Fibroblast of lung (primary cell): Measurements from ENCODE around the gene SNX2. TPM values are rescaled to one million over a fixed set of nuclear protein-coding genes. Genes with fewer than 3 reads are reported as not detected.
A peak's percentile ranks its signal among the peaks of the same experiment; 100 is the strongest.

Source experiments
- DNase-seq, 2 donors: peaks; one replicate each; pipeline versions ENCODE4 v3.0.0 to v3.0.0-alpha.2; 2010; ENCODE audit warnings: low read depth in 2 of 2
- H2AFZ ChIP-seq: 2 replicates; pipeline ENCODE4 v1.5.1; 2012; ENCODE audit warnings: low read length, control low read depth, inconsistent platforms
- H3K27ac ChIP-seq: 2 replicates; pipeline ENCODE4 v1.5.1; 2011; ENCODE audit warnings: low read length, control low read depth; ENCODE audit not compliant: insufficient read depth
- H3K27me3 ChIP-seq: 2 replicates; pipeline ENCODE4 v1.5.1; 2011; ENCODE audit warnings: mild to moderate bottlenecking, low read length; ENCODE audit not compliant: control insufficient read depth, insufficient read depth
- H3K36me3 ChIP-seq: 2 replicates; pipeline ENCODE4 v1.5.1; 2011; ENCODE audit warnings: low read length; ENCODE audit not compliant: control insufficient read depth, insufficient read depth
- H3K4me1 ChIP-seq: 2 replicates; pipeline ENCODE4 v1.5.1; 2011; ENCODE audit warnings: low read length; ENCODE audit not compliant: control insufficient read depth, insufficient read depth; ENCODE audit errors: extremely low read depth
- H3K4me2 ChIP-seq: 2 replicates; pipeline ENCODE4 v1.5.1; 2011; ENCODE audit warnings: low read length, control low read depth; ENCODE audit not compliant: insufficient read depth; ENCODE audit errors: extremely low read depth
- H3K4me3 ChIP-seq, 4 experiments: fragments of 200-600 bp in 1 of 4; sonication (generic) in 1 of 4; replicated peaks in 1 of 4; 2 replicates each; pipeline ENCODE4 v1.5.1; 2011 to 2016; ENCODE audit warnings: low read length in 4 of 4, low read depth in 3 of 4, mild to moderate bottlenecking in 3 of 4, control low read depth in 2 of 4, inconsistent platforms in 1 of 4, mixed read lengths in 1 of 4; ENCODE audit not compliant: insufficient read depth in 1 of 4; ENCODE audit errors: control extremely low read depth in 1 of 4
- H3K79me2 ChIP-seq: 2 replicates; pipeline ENCODE4 v1.5.1; 2012; ENCODE audit warnings: mild to moderate bottlenecking, low read length, inconsistent platforms; ENCODE audit not compliant: control insufficient read depth, insufficient read depth
- H3K9ac ChIP-seq: 2 replicates; pipeline ENCODE4 v1.5.1; 2011; ENCODE audit warnings: mild to moderate bottlenecking, low read length, control low read depth; ENCODE audit not compliant: insufficient read depth
- H3K9me3 ChIP-seq: 2 replicates; pipeline ENCODE4 v1.5.1; 2012; ENCODE audit warnings: low read depth, low read length; ENCODE audit not compliant: control insufficient read depth, insufficient read depth
- H4K20me1 ChIP-seq: 2 replicates; pipeline ENCODE4 v1.5.1; 2011; ENCODE audit warnings: low read length; ENCODE audit not compliant: control insufficient read depth, insufficient read depth; ENCODE audit errors: extremely low read depth
- EZH2 ChIP-seq: IDR thresholded peaks from 2 replicates; pipeline ENCODE4 v1.5.1; 2012; ENCODE audit warnings: low read length, control low read depth, mild to moderate bottlenecking; ENCODE audit errors: missing control alignments
- polyA plus RNA-seq, 2 donors: library from polyadenylated mRNA; depleted of rRNA in 1 of 2; stranded (reverse) in 1 of 2; unstranded in 1 of 2; fragments of >200 nt; gene quantifications; 2 replicates each; pipeline ENCODE4 v1.2.1, GENCODE V29; 2011 to 2012; ENCODE audit warnings: missing spikeins in 1 of 2
- total RNA-seq: library from RNA; depleted of rRNA; stranded (reverse); fragments of >200 nt; gene quantifications from 2 replicates; pipeline ENCODE4 v1.2.1, GENCODE V29; 2014
- TF ChIP-seq, protein P1 (sequence below), 2 donors: IDR thresholded peaks in 1 of 2; conservative IDR thresholded peaks in 1 of 2; 1 replicate in 1 of 2; 2 replicates in 1 of 2; pipeline ENCODE4 v1.5.1; 2011 to 2012; ENCODE audit warnings: low read length in 2 of 2, control low read depth in 1 of 2, inconsistent platforms in 1 of 2, low read depth in 1 of 2, mild to moderate bottlenecking in 1 of 2

The SNX2 gene
- total and polyA plus RNA-seq, 2 donors (not counting 1 experiment from before 2014, with no cell fraction given), result 73.5 to 123 TPM

DNA sequence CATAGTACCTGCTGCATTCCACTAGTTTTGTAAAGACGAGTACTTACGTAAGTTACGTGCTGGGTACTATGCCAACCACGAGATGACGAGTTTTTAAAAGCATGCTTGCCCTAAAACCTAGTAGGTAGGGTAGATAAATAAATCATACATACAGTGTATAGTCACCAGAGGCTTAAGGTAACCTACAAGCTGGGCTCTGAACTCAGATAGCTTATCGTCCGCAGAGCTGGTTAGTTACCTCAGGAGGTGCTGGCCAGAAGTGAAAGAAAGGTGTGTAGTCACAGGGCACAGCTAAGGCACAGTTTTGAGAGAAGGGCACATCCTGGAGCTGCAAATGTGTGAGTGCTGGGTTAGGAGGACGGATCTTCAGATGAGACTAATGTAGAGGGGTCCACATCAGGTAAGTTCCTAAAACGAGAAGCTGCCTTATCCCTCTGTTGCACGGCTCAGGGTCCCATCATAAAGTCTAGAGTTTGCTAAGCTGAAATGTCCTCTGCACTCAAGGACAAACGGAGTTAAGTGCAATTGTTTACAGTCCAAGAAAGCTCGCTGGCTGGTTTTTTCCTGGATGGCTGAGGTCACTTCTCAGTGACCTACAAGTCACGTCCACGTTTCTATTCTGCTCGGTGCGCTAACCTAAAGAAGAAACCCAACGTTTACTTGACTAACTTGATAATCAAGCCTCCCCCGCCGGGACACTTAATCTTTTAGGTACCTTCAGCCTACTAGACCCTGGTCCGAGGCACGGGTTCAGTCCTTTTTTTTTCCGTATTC lies 69.4 kb downstream of the SNX2 start:
- peak overlapping the region; percentile 62 for H3K27ac ChIP-seq

DNA sequence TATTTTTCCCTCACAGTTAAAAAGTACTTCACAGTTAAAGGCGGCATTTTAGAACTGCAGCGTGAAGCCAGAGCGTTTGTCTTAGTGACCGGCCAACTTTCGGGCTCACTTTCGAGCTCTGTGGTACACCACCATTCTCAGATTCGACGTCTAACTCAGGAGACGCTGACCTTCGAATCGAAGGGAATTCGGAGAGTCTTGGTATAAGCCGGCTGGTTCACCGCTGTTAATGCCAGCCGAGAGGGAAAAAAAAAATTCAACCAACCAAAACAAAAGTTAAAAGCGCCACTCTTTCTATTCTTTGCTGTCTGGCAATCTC lies 70.0 kb downstream of the SNX2 start:
- peak overlapping the region; percentile 79 for H3K4me2 ChIP-seq
- H2AFZ ChIP-seq, result peak overlapping the region; percentile 20
- H3K4me3 ChIP-seq, result peak overlapping the region; percentile 71 to 89 (median 80)
- H3K36me3 ChIP-seq, result no peaks in the 10 kb centered on the region
- H3K9ac ChIP-seq, result peak overlapping the region; percentile 83
- no peaks in the 10 kb centered on the region for H4K20me1 ChIP-seq
- TF ChIP-seq, protein P1, sequence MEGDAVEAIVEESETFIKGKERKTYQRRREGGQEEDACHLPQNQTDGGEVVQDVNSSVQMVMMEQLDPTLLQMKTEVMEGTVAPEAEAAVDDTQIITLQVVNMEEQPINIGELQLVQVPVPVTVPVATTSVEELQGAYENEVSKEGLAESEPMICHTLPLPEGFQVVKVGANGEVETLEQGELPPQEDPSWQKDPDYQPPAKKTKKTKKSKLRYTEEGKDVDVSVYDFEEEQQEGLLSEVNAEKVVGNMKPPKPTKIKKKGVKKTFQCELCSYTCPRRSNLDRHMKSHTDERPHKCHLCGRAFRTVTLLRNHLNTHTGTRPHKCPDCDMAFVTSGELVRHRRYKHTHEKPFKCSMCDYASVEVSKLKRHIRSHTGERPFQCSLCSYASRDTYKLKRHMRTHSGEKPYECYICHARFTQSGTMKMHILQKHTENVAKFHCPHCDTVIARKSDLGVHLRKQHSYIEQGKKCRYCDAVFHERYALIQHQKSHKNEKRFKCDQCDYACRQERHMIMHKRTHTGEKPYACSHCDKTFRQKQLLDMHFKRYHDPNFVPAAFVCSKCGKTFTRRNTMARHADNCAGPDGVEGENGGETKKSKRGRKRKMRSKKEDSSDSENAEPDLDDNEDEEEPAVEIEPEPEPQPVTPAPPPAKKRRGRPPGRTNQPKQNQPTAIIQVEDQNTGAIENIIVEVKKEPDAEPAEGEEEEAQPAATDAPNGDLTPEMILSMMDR (conservative IDR thresholded peaks at IDR 0.05 in 1 of 2, IDR thresholded peaks at IDR 0.05 in 1 of 2; ENCODE audit: low read depth in 1 of 2, low read length in 2 of 2), result no peak
- no peak for TF ChIP-seq EZH2
- H3K79me2 ChIP-seq, result peaks cover 1% of the 10 kb centered on the region
- H3K27me3 ChIP-seq, result no peaks in the 10 kb centered on the region
- peaks cover 8% of the 10 kb centered on the region for H3K4me1 ChIP-seq
- peak overlapping the region; percentile 62 for H3K27ac ChIP-seq
- DNase-seq, result no peak
- no peaks in the 10 kb centered on the region for H3K9me3 ChIP-seq

More for the DNA sequence above, 69.4 kb downstream of the SNX2 start:
- peak in 1 of 2 donors; percentile 23 for DNase-seq
- peak overlapping the region; percentile 20 for H2AFZ ChIP-seq
- no peaks in the 10 kb centered on the region for H3K9me3 ChIP-seq
- H3K4me1 ChIP-seq, result peaks cover 8% of the 10 kb centered on the region
- H3K4me2 ChIP-seq, result peak overlapping the region; percentile 79
- no peaks in the 10 kb centered on the region for H3K27me3 ChIP-seq
- no peak overlapping the region for H3K9ac ChIP-seq
- peaks cover 1% of the 10 kb centered on the region for H3K79me2 ChIP-seq
- no peaks in the 10 kb centered on the region for H4K20me1 ChIP-seq
- peak overlapping the region; percentile 71 to 89 (median 80) for H3K4me3 ChIP-seq
- H3K36me3 ChIP-seq, result no peaks in the 10 kb centered on the region
- TF ChIP-seq, protein P1 (conservative IDR thresholded peaks at IDR 0.05 in 1 of 2, IDR thresholded peaks at IDR 0.05 in 1 of 2; ENCODE audit: low read depth in 1 of 2, low read length in 2 of 2), result no peak
- TF ChIP-seq EZH2, result no peak

DNA sequence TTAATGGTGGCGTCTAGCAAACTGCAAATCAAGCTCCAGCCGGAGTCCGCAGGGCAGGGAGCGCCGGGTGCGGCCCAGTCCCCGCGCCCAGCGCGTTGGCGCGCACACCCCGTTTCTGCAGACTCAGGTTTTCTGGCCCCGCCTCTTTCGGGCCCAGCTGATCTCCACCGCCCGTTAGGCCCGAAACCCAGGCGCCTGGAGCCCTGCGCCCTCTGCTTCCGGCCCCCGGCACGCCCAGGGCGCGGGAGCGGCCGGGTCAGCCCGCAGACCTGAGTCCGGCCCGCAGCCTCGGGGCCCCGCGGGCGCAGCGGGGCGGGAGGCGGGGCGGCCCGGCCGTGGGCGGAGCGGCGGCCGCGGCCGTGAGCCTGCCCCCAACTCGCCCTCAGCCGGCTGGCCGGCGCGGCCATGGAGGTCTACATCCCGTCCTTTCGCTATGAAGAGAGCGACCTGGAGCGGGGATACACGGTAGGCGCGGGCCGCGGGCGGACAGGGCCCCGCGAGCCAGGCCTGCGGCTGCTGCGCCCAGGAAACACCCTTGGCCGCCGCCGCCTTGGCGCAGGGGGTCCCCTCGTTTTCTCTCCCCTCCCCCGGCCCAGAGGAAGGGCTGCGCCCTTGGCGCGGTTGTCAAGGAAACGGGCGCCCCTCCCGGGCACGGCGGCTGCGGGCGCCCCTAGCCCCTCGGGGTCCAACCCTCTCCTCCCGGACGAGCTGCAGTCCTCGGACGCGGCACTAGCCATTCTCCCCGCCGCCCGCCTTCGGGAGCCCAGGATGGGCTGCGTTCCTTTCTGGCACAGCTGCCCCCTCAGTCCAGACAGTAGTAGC lies 70.6 kb downstream of the SNX2 start, which contains the start of gene SNX24:
SNX24 (plus strand) TSS at position 385 of the 822 bp plus-strand sequence; CDS start at position 406, 21 bp downstream.
- peak; percentile 71 to 74 for DNase-seq
- TF ChIP-seq EZH2, result no peak
- TF ChIP-seq, protein P1 (conservative IDR thresholded peaks at IDR 0.05 in 1 of 2, IDR thresholded peaks at IDR 0.05 in 1 of 2; ENCODE audit: low read depth in 1 of 2, low read length in 2 of 2), result no peak

More for the DNA sequence above, 70.6 kb downstream of the SNX2 start, which contains the start of gene SNX24:
- Histone ChIP-seq H3K4me2 (peak within 1 kb of the TSS; percentile 92), H3K9me3 (no peaks in the 10 kb centered on the region), H3K4me1 (peaks cover 8% of the 10 kb centered on the region), H3K79me2 (peaks cover 1% of the 10 kb centered on the region), H4K20me1 (no peaks in the 10 kb centered on the region), H3K27me3 (no peaks in the 10 kb centered on the region), H3K4me3 (peak within 1 kb of the TSS; percentile 71 to 89 (median 80)), H3K36me3 (no peaks in the 10 kb centered on the region), H3K27ac (peak within 1 kb of the TSS; percentile 73), H2AFZ (peak within 1 kb of the TSS; percentile 71), H3K9ac (peak within 1 kb of the TSS; percentile 83)
